NCI-H69 (cell line): ENCODE results near the gene UBE2C.
A peak's percentile ranks its signal among the peaks of the same experiment; 100 is the strongest.
"Not testable (repeated sequence)": the region's sequence is repeated elsewhere in the genome, so short reads cannot be mapped to it uniquely, and the experiment has no call there.

Experiments used
- DNase-seq: peaks from one replicate; lab custom pipeline; 2025; lab: John Stamatoyannopoulos, UW

The UBE2C gene

GRCh38 chr20:45812157-45813005 is at the start of gene UBE2C:
Gene UBE2C (plus strand): TSS chr20:45812644. CDS start chr20:45812696, 52 bp downstream.
- DNase-seq: peak; percentile 98

GRCh38 chr20:45764618-45765282 is 47.7 kb upstream of the UBE2C start:
- DNase-seq: not testable (repeated sequence)

GRCh38 chr20:45765307-45765875 is 47.1 kb upstream of the UBE2C start:
- no peak for DNase-seq

- DNase-seq: no peak
Measured at GRCh38 chr20:45765980-45766379, 46.5 kb upstream of the UBE2C start.

- no peak for DNase-seq
Measured at GRCh38 chr20:45768479-45768878, 44.0 kb upstream of the UBE2C start.

GRCh38 chr20:45771182-45771759 is 41.2 kb upstream of the UBE2C start:
- peak; percentile 65 for DNase-seq

- no peak for DNase-seq
Measured at GRCh38 chr20:45772693-45773092, 39.8 kb upstream of the UBE2C start.

GRCh38 chr20:45774945-45775344 is 37.5 kb upstream of the UBE2C start:
- DNase-seq: no peak

- no peak for DNase-seq
Measured at GRCh38 chr20:45775411-45775810, 37.0 kb upstream of the UBE2C start.

- DNase-seq: no peak
Measured at GRCh38 chr20:45776931-45777330, 35.5 kb upstream of the UBE2C start.

- no peak for DNase-seq
Measured at GRCh38 chr20:45779011-45779915, 33.2 kb upstream of the UBE2C start.

GRCh38 chr20:45780159-45780558 is 32.3 kb upstream of the UBE2C start:
- no peak for DNase-seq

- no peak for DNase-seq
Measured at GRCh38 chr20:45781391-45781931, 31.0 kb upstream of the UBE2C start.

- peak; percentile 8 for DNase-seq
Measured at GRCh38 chr20:45782890-45783289, 29.6 kb upstream of the UBE2C start.

GRCh38 chr20:45783656-45784294 is 28.7 kb upstream of the UBE2C start:
- peak; percentile 25 for DNase-seq

GRCh38 chr20:45788351-45788750 is 24.1 kb upstream of the UBE2C start:
- DNase-seq: no peak

GRCh38 chr20:45792317-45793118 is 19.9 kb upstream of the UBE2C start:
- peak; percentile 18 for DNase-seq

- no peak for DNase-seq
Measured at GRCh38 chr20:45796337-45797065, 15.9 kb upstream of the UBE2C start.

- DNase-seq: not testable (repeated sequence)
Measured at GRCh38 chr20:45797510-45797909, 14.9 kb upstream of the UBE2C start.
